ENCODE measurements around the gene SYNDIG1L. TPM values are rescaled to one million over a fixed set of nuclear protein-coding genes. Genes with fewer than 3 reads are reported as not detected.

The SYNDIG1L gene
- total and polyA plus RNA-seq, 2 of the 8 experiments (the other 6 are each of a cell fraction or from before 2014, with no cell fraction given), result 3.0 to 3.2 TPM

DNA sequence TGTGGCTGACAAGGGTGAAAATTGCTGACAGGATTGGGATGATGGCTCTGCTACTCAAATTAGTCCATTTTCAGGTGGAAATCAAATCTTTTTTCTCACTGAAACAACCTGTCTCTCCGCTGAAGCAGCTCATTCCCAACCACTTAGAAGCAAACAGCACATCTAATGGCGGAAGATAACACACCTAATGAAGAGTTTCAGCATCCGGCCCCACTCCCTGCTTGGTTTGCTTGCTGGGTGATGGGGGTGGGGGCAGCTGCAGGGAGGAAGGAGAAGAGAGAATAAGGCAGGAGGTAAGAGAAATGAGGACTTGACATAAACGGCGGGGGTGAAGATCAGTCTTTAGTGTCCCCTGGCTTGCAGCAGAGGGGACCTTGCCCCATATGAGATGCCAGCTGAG lies 4.0 kb downstream of the SYNDIG1L start (continued):
- TF ChIP-seq CHD7 (IDR thresholded peaks at IDR 0.05; ENCODE audit: insufficient replicate concordance, low read length) (no peak), SRF (IDR thresholded peaks at IDR 0.05; ENCODE audit: low read depth, low read length) (no peak), CHD2 (IDR thresholded peaks at IDR 0.05; ENCODE audit: low read length) (no peak), TAF1 (IDR thresholded peaks at IDR 0.05; ENCODE audit: low read depth, low read length) (no peak), PHF8 (conservative IDR thresholded peaks at IDR 0.05; ENCODE audit: low read depth, low read length) (no peak), CTBP2 (IDR thresholded peaks at IDR 0.05; ENCODE audit: borderline replicate concordance, insufficient read depth, insufficient read length, low read length) (no peak), KDM1A (IDR thresholded peaks at IDR 0.05; ENCODE audit: borderline replicate concordance, low read length) (no peak), KDM4A (IDR thresholded peaks at IDR 0.05; ENCODE audit: low read depth, low read length, severe bottlenecking) (no peak), EGR1 (IDR thresholded peaks at IDR 0.05; ENCODE audit: borderline replicate concordance, low read depth, low read length) (no peak), SAP30 (IDR thresholded peaks at IDR 0.05; ENCODE audit: insufficient read depth, insufficient replicate concordance, low read length) (no peak)
- TF ChIP-seq, protein P1, sequence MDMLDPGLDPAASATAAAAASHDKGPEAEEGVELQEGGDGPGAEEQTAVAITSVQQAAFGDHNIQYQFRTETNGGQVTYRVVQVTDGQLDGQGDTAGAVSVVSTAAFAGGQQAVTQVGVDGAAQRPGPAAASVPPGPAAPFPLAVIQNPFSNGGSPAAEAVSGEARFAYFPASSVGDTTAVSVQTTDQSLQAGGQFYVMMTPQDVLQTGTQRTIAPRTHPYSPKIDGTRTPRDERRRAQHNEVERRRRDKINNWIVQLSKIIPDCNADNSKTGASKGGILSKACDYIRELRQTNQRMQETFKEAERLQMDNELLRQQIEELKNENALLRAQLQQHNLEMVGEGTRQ (IDR thresholded peaks at IDR 0.05; ENCODE audit: low read length), result no peak

Data from H1 (cell line).